Mucosa of descending colon (tissue), 3 donors: ENCODE data around the gene KLK1. TPM values are rescaled to one million over a fixed set of nuclear protein-coding genes. Genes with fewer than 3 reads are reported as not detected.
"Not testable (repeated sequence)": the region's sequence is repeated elsewhere in the genome, so short reads cannot be mapped to it uniquely, and the experiment has no call there.

Experiments
- ATAC-seq: fragments of 200-7000 bp; cut with Tn5 transposase; one replicate; pipeline ENCODE4 v1.9.1; 2020; ENCODE audit warnings: mild to moderate bottlenecking, moderate library complexity
- DNase-seq, 3 donors: peaks; one replicate each; pipeline ENCODE4 v3.0.0-alpha.2; 2020
- H3K36me3 ChIP-seq: fragments of 200-600 bp; one replicate; pipeline ENCODE4 v1.8.0; 2021; ENCODE audit warnings: low read depth, mild to moderate bottlenecking
- H3K4me1 ChIP-seq: fragments of 200-600 bp; one replicate; pipeline ENCODE4 v1.8.0; 2021; ENCODE audit warnings: low read depth, mild to moderate bottlenecking
- H3K4me3 ChIP-seq: fragments of 200-600 bp; one replicate; pipeline ENCODE4 v1.8.0; 2021; ENCODE audit warnings: mild to moderate bottlenecking
- H3K9me3 ChIP-seq: fragments of 200-600 bp; one replicate; pipeline ENCODE4 v1.8.0; 2021; ENCODE audit warnings: mild to moderate bottlenecking
- intact Hi-C, 2 donors: fragments of 100-400 bp; cut with DNase I in 1 of 2; cut with micrococcal nuclease in 1 of 2; formaldehyde crosslinking; loops; one replicate each; pipeline versions ENCODE4 v1.11.0 to v1.11.1; 2022; cut with DNase I, micrococcal nuclease
- total RNA-seq, 3 donors: library from RNA; stranded (reverse); fragmentation: NEBNext Ultra II Directional in 2 of 3; extraction: Animal tissue kit (Norgen Biotek cat#: 25700) in 2 of 3; gene quantifications; one replicate each; pipeline versions ENCODE4 v1.2.1 to v1.2.4, GENCODE V29; 2021 to 2023
- TF ChIP-seq, protein P1 (sequence below): fragments of 200-600 bp; IDR thresholded peaks from one replicate; pipeline ENCODE4 v1.8.0; 2022; ENCODE audit warnings: antibody characterized with exemption, mild to moderate bottlenecking
- donor health status: DM: no; HTN: no; CAD: no; lungs with moderate emphysema.
- donor health status: DM: no; HTN: no; CAD: no.
- donor health status: DM: no; HTN: yes; CAD: no.

The KLK1 gene
- total RNA-seq, 3 donors from 2014 or later, result 29.3 to 130 (median 80.6) TPM

DNA sequence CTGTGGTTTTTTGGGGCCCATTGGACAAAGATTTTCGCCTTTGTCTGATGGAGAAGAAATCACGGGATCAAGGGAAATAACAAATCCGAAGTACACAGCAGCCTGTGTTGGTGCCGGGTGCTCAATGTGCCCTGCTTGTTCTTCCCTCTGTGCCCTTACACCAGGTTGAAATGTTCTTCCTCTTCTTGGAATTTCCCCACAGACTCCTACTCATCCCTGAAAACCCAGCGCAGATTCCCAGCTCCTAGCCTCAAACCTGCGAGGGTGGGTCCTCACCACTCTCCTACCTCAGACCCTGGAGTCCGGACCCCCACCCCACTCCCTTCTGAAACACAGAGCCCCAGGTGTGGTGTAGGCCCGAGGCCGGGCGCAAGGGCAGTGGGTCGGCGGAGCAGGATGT, 38.3 kb downstream of the KLK1 start:
- TF ChIP-seq, protein P1, sequence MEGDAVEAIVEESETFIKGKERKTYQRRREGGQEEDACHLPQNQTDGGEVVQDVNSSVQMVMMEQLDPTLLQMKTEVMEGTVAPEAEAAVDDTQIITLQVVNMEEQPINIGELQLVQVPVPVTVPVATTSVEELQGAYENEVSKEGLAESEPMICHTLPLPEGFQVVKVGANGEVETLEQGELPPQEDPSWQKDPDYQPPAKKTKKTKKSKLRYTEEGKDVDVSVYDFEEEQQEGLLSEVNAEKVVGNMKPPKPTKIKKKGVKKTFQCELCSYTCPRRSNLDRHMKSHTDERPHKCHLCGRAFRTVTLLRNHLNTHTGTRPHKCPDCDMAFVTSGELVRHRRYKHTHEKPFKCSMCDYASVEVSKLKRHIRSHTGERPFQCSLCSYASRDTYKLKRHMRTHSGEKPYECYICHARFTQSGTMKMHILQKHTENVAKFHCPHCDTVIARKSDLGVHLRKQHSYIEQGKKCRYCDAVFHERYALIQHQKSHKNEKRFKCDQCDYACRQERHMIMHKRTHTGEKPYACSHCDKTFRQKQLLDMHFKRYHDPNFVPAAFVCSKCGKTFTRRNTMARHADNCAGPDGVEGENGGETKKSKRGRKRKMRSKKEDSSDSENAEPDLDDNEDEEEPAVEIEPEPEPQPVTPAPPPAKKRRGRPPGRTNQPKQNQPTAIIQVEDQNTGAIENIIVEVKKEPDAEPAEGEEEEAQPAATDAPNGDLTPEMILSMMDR, result no peak
- H3K4me1 ChIP-seq, result peaks cover 4% of the 10 kb centered on the region
- no peaks in the 10 kb centered on the region for H3K9me3 ChIP-seq
- no peaks in the 10 kb centered on the region for H3K36me3 ChIP-seq
- intact Hi-C loops, result no loop called here
- DNase-seq (no peak), ATAC-seq (no peak)
- H3K4me3 ChIP-seq, result no peak overlapping the region

DNA sequence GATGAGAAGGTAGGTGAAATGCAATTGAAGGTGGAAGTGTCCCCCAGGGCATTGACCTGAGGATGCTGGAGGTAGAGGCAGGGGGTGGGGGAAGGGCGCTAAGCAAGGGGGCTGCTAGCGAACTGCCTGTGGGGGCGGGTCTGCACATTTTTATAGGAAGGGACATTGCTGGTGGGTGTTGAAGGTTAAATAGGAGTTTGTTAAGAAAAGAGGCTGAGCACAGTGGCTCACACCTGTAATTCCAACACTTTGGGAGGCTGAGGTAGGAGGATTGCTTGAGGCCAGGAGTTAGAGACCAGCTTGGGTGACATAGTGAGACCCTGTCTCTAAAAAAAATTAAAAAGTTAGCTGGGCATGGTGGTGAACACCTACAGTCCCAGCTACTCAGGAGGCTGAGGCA, 38.9 kb downstream of the KLK1 start:
- Histone ChIP-seq H3K4me3 (no peak overlapping the region), H3K4me1 (peaks cover 4% of the 10 kb centered on the region), H3K36me3 (no peaks in the 10 kb centered on the region), H3K9me3 (no peaks in the 10 kb centered on the region)
- TF ChIP-seq, protein P1, result no peak
- intact Hi-C loops, result no loop called here
- ATAC-seq (no peak), DNase-seq (no peak)

DNA sequence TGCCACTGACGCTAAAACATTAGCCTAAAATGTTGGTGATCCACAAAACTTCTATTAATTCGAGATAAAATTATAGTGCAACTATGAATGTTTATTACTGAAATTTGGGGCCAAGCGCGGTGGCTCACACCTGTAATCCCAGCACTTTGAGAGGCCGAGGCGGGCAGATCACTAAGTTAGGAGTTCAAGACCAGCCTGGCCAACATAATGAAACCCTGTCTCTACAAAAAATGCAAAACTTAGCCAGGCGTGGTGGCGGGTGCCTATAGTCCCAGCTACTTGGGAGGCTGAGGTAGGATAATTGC, 39.8 kb downstream of the KLK1 start:
- intact Hi-C loops, ATAC-seq: not testable (repeated sequence)

DNA sequence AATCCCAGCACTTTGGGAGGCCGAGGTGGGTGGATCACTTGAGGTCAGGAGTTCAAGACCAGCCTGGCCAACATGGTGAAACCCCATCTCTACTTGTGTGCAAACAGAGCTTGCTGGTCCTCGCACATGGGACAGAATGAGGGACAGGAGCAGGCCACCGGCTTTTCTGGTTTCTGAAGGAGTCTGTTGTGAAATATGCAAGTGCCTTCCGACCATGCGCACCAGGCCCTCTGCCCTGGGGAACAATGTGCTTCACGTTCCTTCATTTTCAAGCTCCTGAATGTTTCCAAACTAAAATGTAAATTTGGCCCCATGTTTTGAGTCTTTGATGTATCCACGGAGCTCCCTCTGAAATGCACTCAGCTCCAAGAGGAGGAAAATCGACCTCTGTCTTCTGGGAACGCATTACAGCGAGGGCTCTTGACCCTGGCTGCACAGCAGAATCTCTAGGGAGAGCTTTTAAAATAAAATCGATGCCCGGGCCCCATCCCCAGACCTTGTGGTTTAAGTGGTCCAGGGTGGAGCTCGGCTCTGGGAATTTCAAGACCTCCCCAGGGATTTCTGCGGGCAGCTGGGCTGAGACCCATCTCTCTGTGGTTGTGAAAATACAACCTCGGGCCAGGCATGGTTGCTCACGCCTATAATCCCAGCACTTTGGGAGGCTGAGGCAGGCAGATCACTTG, 42.7 kb downstream of the KLK1 start:
- TF ChIP-seq, protein P1, result no peak
- H3K36me3 ChIP-seq, result no peaks in the 10 kb centered on the region
- no peaks in the 10 kb centered on the region for H3K9me3 ChIP-seq
- intact Hi-C loops, result no loop called here
- peaks cover 4% of the 10 kb centered on the region for H3K4me1 ChIP-seq
- ATAC-seq (no peak), DNase-seq (no peak)
- H3K4me3 ChIP-seq, result no peak overlapping the region

More for the DNA sequence above, 39.8 kb downstream of the KLK1 start:
- not testable (repeated sequence) for H3K9me3 ChIP-seq, DNase-seq, H3K36me3 ChIP-seq, H3K4me1 ChIP-seq, H3K4me3 ChIP-seq

DNA sequence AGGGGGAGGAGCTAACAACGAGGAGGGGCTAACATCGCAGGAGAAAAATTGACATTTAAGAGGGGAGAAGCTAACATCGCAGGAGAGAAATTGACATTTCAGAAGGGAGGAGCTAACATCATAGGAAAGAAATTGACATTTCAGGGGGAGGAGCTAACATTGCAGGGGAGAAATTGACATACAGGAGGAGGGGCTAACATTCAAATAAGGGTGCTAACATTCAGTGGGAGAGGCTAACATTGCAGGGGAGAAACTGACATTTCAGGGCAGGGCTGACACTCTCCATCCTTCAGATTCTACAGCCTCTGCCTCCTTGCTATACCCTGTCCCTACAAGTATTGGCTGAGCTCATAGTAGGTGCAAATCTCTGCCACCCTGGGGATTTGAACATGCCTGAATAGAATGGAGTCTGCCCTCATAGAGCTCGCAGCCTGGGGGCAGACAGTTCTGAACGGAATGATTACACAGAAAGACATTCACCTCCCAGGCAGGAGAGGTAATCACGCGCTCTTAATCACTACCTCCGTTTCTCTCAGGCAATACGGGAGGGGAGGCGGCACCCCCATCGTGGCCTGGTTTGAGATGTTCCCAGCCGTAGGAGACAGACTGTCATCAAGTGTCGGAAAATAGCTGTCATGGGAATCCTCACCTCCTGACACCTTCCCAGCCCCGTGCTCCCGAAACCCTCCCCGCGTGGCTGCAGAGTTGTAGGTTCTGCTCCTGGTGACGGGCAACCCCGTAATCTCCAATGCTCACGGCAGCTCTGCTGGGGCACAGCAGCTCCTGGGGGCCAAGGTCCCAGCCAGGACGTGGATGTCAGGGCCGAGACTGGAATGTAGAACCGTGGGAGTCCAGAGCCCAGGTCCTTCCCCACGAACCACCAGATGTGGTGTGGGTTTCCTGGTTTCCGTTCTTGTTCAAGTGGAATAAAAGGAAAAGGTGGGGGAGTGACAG, 43.8 kb downstream of the KLK1 start:
- no peaks in the 10 kb centered on the region for H3K36me3 ChIP-seq
- TF ChIP-seq, protein P1, result no peak
- H3K9me3 ChIP-seq, result no peaks in the 10 kb centered on the region
- H3K4me3 ChIP-seq, result no peak overlapping the region
- DNase-seq, result no peak
- intact Hi-C loops, result no loop called here
- no peak for ATAC-seq
- peaks cover 4% of the 10 kb centered on the region for H3K4me1 ChIP-seq

DNA sequence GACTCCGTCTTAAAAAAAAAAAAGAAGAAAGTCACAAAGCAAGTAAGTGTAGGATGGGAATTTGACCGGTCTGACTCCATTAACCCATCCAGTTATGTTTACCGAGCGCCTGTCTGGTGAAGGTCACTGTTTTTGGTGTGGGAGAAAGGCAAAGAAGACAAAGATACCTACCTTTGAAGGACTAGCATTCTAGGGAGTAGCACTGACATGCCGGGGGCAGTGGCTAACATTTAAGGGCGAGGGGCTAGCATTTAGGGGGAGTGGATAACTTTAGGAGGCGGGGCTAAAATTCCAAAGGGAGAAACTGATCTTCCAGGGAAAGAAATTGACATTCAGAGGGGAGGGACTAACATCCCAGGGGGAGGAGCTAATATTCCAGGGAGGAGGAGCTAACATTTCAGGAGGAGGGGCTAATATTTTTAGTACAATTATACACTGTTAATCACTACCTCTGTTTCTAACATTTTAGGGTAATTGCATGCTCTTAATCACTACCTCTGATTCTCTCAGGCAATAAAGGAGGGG, 44.6 kb downstream of the KLK1 start:
- Histone ChIP-seq H3K4me1 (peaks cover 4% of the 10 kb centered on the region), H3K36me3 (no peaks in the 10 kb centered on the region), H3K4me3 (no peak overlapping the region), H3K9me3 (no peaks in the 10 kb centered on the region)
- TF ChIP-seq, protein P1, result no peak
- intact Hi-C loops, result no loop called here
- DNase-seq, result no peak
- no peak for ATAC-seq
